ENCODE data around the gene PPARA.

GRCh38 chr22:46234969-46235368 lies 84.6 kb downstream of the PPARA start:
- no peak for TF ChIP-seq EZH2phosphoT487 (IDR thresholded peaks at IDR 0.05; ENCODE audit: insufficient read depth, low read depth)
- TF ChIP-seq EZH2 (IDR thresholded peaks at IDR 0.05; ENCODE audit: insufficient read depth, poor library complexity, severe bottlenecking), result no peak

All from GM23248 (cell line).